CD4-positive, alpha-beta T cell (primary cell): ENCODE data around the gene NEK1. TPM values are rescaled to one million over a fixed set of nuclear protein-coding genes. Genes with fewer than 3 reads are reported as not detected.

Experiments
- ATAC-seq: fragments of 200-7000 bp; cut with Tn5 transposase; one replicate; pipeline ENCODE4 v1.10.0; 2022; ENCODE audit warnings: mild to moderate bottlenecking; ENCODE audit not compliant: poor library complexity
- CTCF ChIA-PET: fragments of 350-600 bp; sonication (Branson Sonifier 250); formaldehyde crosslinking; loops from one replicate; lab custom pipeline; 2021; ENCODE audit warnings: antibody characterized with exemption, inconsistent platforms; lab: Charles Lee
- POLR2A ChIA-PET: fragments of 350-600 bp; sonication (Branson Sonifier 250); formaldehyde crosslinking; loops from one replicate; lab custom pipeline; 2021; ENCODE audit warnings: antibody characterized with exemption, inconsistent platforms; lab: Charles Lee
- DNase-seq, 14 experiments: peaks; one replicate each; pipeline ENCODE4 v3.0.0-alpha.2; 2013 to 2020; ENCODE audit warnings: mixed read lengths in 2 of 14
- H3K27ac ChIP-seq, 2 donors: one replicate each; pipeline versions ENCODE4 v1.5.1 to v1.7.0; 2013; ENCODE audit warnings: low read length in 2 of 2, low read depth in 1 of 2, mild to moderate bottlenecking in 1 of 2
- H3K27me3 ChIP-seq, 2 experiments: 1 replicate in 1 of 2; 2 replicates in 1 of 2; pipeline versions ENCODE4 v1.6.1 to v1.7.0; 2013; ENCODE audit warnings: low read length in 2 of 2, control low read depth in 1 of 2, mild to moderate bottlenecking in 1 of 2, moderate library complexity in 1 of 2; ENCODE audit not compliant: insufficient read depth in 2 of 2, control insufficient read depth in 1 of 2
- H3K36me3 ChIP-seq: one replicate; pipeline ENCODE4 v1.6.1; 2013; ENCODE audit warnings: low read length, control low read depth; ENCODE audit not compliant: insufficient read depth
- H3K4me1 ChIP-seq: one replicate; pipeline ENCODE4 v1.6.1; 2013; ENCODE audit warnings: low read length, control low read depth; ENCODE audit not compliant: insufficient read depth
- H3K4me3 ChIP-seq: one replicate; pipeline ENCODE4 v1.5.1; 2013; ENCODE audit warnings: mild to moderate bottlenecking, low read length, moderate library complexity
- H3K9me3 ChIP-seq, 2 experiments: 1 replicate in 1 of 2; 2 replicates in 1 of 2; pipeline versions ENCODE4 v1.6.1 to v1.7.0; 2013; ENCODE audit warnings: low read length in 2 of 2, mild to moderate bottlenecking in 2 of 2, control low read depth in 1 of 2, moderate library complexity in 1 of 2; ENCODE audit not compliant: control insufficient read depth in 1 of 2, insufficient read depth in 1 of 2
- H3K27ac Mint-ChIP-seq: one replicate; pipeline ENCODE4 v1.8.0; 2020; ENCODE audit warnings: mixed read lengths
- H3K27me3 Mint-ChIP-seq: one replicate; pipeline ENCODE4 v1.8.0; 2021; ENCODE audit warnings: mixed read lengths
- H3K36me3 Mint-ChIP-seq: one replicate; pipeline ENCODE4 v1.8.0; 2021; ENCODE audit warnings: low read depth, mixed read lengths
- H3K4me1 Mint-ChIP-seq: one replicate; pipeline ENCODE4 v1.8.0; 2021; ENCODE audit warnings: low read depth, mixed read lengths
- H3K4me3 Mint-ChIP-seq: one replicate; pipeline ENCODE4 v1.8.0; 2020; ENCODE audit warnings: mild to moderate bottlenecking, mixed read lengths
- H3K9me3 Mint-ChIP-seq: one replicate; pipeline ENCODE4 v1.8.0; 2020; ENCODE audit warnings: mixed read lengths
- intact Hi-C, 2 experiments: fragments of 100-400 bp; cut with DNase I in 1 of 2; cut with micrococcal nuclease in 1 of 2; formaldehyde crosslinking; loops; one replicate each; pipeline versions ENCODE4 v1.15.1 to v1.9.0; 2023 to 2025; cut with DNase I, micrococcal nuclease
- total RNA-seq, 174 experiments: library from RNA in 2 of 174; stranded (reverse) in 2 of 174; gene quantifications; one replicate each; pipeline ENCODE4 v1.2.3 and lab custom pipeline; 2021 to 2026
- TF ChIP-seq, protein P1 (sequence below): fragments of 200-600 bp; IDR thresholded peaks from one replicate; pipeline ENCODE4 v1.8.0; 2022; ENCODE audit warnings: antibody characterized with exemption, mild to moderate bottlenecking

Gene NEK1
- total RNA-seq, 2 experiments from 2014 or later = 9.5 to 10.2 TPM

DNA sequence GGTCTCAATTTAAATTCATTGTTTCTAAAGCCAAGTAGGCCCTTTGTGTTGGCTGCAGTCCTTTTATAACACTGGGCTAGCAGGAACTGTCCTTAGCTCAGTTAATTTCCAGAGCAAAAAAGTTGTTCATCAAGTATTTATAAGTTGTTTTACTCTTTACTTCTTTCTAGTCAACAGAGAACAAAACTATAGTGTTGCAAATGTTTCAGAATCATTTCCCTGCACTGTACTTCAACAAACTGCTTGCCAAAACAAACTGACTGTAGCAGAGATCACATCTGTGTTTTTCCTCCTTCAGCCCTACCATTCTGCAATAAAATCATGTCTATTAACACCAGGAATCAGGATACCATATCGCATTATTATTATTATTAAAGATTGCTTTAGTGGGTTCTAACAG, 173.1 kb downstream of the NEK1 start:
- peaks cover 9 to 10% of the 10 kb centered on the region in 2 experiments for H3K9me3 ChIP-seq
- H3K36me3 Mint-ChIP-seq = peaks cover 48% of the 10 kb centered on the region
- no peak overlapping the region for H3K27ac Mint-ChIP-seq
- H3K27me3 Mint-ChIP-seq = no peaks in the 10 kb centered on the region
- no peaks in the 10 kb centered on the region for H3K36me3 ChIP-seq
- ATAC-seq (no peak), DNase-seq (no peak)
- ChIA-PET POLR2A (no interaction called here), CTCF (interaction anchor here (0.7 kb wide), 1 partner anchor 334 kb away, joined by 4 read pairs; no protein-coding TSS in a partner anchor)
- H3K4me1 Mint-ChIP-seq = no peaks in the 10 kb centered on the region
- no peak overlapping the region for H3K4me3 Mint-ChIP-seq
- H3K4me3 ChIP-seq = no peak overlapping the region
- peaks cover 7% of the 10 kb centered on the region for H3K4me1 ChIP-seq
- intact Hi-C loops = no loop called here
- TF ChIP-seq, protein P1, sequence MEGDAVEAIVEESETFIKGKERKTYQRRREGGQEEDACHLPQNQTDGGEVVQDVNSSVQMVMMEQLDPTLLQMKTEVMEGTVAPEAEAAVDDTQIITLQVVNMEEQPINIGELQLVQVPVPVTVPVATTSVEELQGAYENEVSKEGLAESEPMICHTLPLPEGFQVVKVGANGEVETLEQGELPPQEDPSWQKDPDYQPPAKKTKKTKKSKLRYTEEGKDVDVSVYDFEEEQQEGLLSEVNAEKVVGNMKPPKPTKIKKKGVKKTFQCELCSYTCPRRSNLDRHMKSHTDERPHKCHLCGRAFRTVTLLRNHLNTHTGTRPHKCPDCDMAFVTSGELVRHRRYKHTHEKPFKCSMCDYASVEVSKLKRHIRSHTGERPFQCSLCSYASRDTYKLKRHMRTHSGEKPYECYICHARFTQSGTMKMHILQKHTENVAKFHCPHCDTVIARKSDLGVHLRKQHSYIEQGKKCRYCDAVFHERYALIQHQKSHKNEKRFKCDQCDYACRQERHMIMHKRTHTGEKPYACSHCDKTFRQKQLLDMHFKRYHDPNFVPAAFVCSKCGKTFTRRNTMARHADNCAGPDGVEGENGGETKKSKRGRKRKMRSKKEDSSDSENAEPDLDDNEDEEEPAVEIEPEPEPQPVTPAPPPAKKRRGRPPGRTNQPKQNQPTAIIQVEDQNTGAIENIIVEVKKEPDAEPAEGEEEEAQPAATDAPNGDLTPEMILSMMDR = no peak
- no peak overlapping the region for H3K27ac ChIP-seq
- no peaks in the 10 kb centered on the region for H3K27me3 ChIP-seq
- peaks cover 13% of the 10 kb centered on the region for H3K9me3 Mint-ChIP-seq

DNA sequence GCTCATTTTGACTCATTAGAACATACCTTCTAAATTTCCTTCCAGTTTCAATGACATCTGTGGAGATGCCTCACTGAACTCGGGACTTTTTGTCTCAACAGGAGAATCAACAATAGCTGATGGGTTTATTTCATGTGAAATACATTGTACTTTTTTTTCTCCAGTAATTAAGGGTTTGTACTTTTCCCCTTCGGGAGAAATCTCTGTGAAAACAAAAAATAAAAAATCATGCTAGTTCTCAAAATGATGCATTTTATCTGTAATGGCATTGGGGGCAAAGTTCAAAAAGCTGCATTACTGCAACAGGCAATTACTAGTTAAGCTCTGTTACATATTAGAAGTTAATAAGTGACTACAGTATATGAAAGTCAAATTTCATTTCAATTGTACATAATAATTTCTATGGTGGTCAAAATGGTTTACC, 174.3 kb downstream of the NEK1 start:
- peaks cover 7% of the 10 kb centered on the region for H3K4me1 ChIP-seq
- Mint-ChIP-seq H3K27ac (no peak overlapping the region), H3K4me1 (no peaks in the 10 kb centered on the region), H3K4me3 (no peak overlapping the region), H3K9me3 (peaks cover 5% of the 10 kb centered on the region), H3K27me3 (no peaks in the 10 kb centered on the region), H3K36me3 (peaks cover 39% of the 10 kb centered on the region)
- no peak overlapping the region for H3K4me3 ChIP-seq
- no peak overlapping the region for H3K27ac ChIP-seq
- TF ChIP-seq, protein P1 = no peak
- POLR2A ChIA-PET = no interaction called here
- CTCF ChIA-PET = no interaction called here
- intact Hi-C loops = no loop called here
- DNase-seq = no peak
- no peak for ATAC-seq
- no peaks in the 10 kb centered on the region for H3K36me3 ChIP-seq
- H3K27me3 ChIP-seq = no peaks in the 10 kb centered on the region
- peaks cover 0 to 9% of the 10 kb centered on the region in 2 experiments for H3K9me3 ChIP-seq

DNA sequence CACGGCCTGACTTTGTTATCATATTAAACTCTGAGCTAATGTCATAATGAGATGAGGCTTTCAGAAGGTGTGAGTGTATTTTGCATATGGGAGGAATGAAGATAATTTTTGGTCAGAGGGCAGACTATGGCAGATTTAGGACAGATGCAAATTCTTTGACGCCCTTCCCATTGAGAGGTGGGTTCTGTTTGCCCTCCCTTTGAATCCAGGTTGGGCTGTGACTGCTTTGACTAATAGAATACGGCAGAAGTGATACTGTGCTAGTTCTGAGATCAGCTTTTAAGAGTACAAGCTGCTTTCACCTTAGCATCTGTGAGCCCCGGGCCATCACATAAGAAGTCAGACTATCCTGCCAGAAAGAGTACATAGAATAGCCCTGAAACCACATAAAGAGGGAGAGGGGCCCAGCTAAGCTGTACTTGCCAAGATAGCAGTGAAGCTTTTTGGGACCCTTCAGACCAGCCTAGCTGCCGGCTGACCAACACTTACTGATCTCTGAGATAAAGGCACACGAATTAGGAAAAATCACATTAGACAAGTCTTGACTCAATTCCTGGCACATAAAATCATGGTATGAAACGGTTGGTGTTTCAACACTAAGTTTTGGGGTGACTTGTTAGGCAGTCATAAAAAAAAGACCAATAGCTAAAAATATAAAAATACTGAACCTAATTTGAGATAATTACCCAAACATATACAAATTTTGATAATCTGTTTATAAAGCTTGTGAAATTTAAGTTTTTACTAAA, 174.9 kb downstream of the NEK1 start:
- H3K27ac Mint-ChIP-seq = no peak overlapping the region
- no peaks in the 10 kb centered on the region for H3K27me3 ChIP-seq
- H3K4me3 ChIP-seq = no peak overlapping the region
- H3K36me3 ChIP-seq = no peaks in the 10 kb centered on the region
- ATAC-seq (no peak), DNase-seq (no peak)
- peaks cover 0 to 9% of the 10 kb centered on the region in 2 experiments for H3K9me3 ChIP-seq
- H3K27me3 Mint-ChIP-seq = no peaks in the 10 kb centered on the region
- H3K9me3 Mint-ChIP-seq = peaks cover 3% of the 10 kb centered on the region
- H3K4me1 ChIP-seq = peaks cover 7% of the 10 kb centered on the region
- no peak overlapping the region for H3K27ac ChIP-seq
- TF ChIP-seq, protein P1 = no peak
- ChIA-PET CTCF (no interaction called here), POLR2A (no interaction called here)
- H3K36me3 Mint-ChIP-seq = peaks cover 38% of the 10 kb centered on the region
- H3K4me1 Mint-ChIP-seq = no peaks in the 10 kb centered on the region
- intact Hi-C loops = no loop called here
- H3K4me3 Mint-ChIP-seq = no peak overlapping the region
